Cortex of kidney (tissue), 1 donor: ENCODE results near the gene ENTREP1.
"Not testable (repeated sequence)": the region's sequence is repeated elsewhere in the genome, so short reads cannot be mapped to it uniquely, and the experiment has no call there.

ENCODE experiments used
- DNase-seq: peaks from one replicate; lab custom pipeline; 2025; lab: John Stamatoyannopoulos, UW

The ENTREP1 gene, protein sequence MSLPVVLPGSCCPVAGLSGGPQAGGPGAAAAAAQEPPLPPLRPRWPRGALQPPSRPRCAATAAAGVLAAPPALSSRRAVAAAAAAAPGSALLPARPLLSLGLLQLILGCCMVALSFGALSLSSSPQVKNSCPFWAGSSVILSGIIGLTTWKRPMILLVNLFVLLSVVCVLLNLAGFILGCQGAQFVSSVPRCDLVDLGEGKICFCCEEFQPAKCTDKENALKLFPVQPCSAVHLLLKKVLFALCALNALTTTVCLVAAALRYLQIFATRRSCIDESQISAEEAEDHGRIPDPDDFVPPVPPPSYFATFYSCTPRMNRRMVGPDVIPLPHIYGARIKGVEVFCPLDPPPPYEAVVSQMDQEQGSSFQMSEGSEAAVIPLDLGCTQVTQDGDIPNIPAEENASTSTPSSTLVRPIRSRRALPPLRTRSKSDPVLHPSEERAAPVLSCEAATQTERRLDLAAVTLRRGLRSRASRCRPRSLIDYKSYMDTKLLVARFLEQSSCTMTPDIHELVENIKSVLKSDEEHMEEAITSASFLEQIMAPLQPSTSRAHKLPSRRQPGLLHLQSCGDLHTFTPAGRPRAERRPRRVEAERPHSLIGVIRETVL

DNA sequence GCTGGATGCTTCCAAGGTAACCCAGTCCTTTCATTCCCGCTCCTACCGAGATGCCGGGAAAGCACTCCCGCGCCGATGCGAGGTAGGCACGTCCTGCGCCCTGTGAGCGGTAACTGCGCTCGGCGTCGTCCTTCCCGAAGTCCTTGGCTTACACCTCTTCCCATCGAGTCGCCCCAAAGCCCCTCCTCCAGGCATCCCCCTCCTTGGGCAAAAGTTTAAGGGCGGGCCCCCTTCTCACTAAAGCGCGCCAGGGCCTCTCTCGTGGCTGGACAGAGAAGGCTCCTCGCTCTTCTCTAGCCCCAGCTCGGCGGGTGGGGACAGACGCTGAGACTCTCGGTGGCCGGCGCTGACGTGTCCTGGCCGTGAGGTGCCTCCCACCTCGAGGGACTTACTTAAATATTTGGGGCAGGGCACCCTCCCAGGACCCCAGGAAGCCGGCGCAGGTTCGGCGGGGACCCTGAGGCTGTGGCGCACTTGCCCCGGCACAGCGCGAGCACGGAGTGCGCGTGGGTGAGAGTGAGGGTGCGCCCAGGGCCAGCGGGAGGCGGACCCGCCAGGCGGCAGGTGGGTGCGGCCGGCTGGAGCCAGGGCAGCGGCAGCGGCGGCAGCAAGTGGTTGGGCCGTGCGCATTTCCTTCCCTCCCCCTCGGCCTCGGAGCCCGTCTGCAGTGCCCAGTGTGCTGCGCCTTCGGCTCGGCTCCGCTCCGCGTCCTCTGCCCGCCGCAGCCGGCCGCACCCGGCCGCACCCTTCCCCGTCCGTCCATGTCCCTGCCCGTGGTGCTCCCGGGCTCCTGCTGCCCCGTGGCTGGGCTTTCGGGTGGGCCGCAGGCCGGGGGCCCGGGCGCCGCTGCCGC, at the start of gene ENTREP1:
Gene ENTREP1 (plus strand): TSS at position 667 of the 853 bp plus-strand sequence. CDS start 95 bp downstream, at position 762.
- DNase-seq, result no peak

DNA sequence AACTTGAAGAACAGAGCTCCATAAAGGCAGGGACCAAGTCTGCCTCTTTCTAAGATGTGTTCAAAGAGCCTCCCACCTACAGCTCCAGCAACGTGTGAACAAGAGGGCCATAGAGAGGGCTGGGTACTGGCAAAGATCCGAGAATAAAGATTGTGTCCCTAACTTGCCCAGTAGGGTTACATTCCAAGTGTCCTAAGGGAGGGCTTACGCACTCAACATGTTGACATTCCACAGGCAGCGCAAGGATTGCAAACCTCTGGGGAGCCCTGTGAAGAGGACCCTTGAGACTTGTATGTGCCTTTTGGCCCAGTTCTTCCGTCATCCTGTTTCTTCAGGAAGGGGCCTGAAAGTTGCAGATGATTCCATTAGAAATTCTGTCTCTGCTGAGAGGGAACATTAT, 48.2 kb upstream of the ENTREP1 start:
- DNase-seq, result no peak

DNA sequence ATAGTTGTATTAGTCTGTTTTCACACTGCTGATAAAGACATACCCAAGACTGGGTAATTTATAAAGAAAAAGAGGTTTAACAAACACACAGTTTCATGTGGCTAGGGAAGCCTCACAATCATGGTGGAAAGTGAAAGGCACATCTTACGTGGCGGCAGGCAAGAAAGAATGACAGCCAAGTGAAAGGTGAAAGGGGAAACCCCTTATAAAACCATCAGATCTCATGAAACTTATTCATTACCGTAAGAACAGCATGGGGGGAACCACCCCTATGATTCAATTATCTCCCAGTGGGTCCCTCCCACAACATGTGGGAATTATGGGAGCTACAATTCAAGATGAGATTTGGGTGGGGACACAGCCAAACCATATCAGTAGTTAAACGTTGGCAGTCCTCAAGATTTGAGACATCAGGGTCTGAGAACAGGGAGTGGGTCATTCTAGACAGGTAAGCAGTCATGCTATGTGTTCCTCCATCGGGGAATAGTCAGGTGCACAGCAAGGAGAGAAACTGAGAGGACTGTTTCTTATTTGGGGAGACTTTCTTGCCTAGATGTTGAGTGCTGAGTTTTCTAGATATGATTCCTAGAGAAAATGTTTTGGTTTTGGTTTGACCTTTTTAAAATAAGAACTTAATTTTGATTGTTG, 45.8 kb upstream of the ENTREP1 start:
- no peak for DNase-seq

DNA sequence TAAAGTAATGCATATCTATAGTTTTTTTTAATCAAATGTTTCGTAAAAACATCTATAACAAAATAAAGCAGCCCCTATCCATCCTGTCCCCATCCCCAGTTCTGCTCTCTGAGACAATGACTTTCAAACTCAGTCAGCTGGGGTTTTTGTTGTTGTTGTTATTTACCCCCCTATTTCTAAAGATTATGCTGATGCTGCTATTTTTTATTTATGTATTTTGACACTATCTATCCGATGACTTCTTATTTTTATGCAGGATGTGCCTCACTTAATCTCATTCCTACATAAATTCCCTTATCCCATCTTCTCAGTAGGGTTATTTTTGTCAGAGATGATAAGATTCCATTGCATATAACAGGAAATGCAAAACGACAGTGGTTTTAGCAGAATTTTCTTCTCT, 45.3 kb upstream of the ENTREP1 start:
- DNase-seq, result no peak

DNA sequence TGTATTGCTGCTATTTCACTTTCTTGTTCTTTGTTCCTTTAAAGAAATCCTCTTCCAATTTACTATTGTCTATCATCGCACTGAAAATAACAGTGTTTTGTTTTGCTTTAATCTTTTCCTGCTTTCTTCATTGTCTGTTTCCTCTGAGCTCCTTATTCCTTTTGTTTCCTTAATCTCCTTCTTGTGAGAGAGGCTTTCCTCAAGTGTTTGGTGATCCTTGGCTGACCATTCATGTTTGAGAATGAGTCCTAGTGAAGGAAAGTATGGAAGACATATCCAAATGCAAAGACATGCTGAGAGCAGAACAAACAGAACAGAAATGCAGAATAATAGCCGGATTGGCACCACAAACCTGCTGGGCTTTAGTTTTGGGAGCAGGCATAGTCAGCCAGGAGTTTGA, 42.0 kb upstream of the ENTREP1 start:
- no peak for DNase-seq

DNA sequence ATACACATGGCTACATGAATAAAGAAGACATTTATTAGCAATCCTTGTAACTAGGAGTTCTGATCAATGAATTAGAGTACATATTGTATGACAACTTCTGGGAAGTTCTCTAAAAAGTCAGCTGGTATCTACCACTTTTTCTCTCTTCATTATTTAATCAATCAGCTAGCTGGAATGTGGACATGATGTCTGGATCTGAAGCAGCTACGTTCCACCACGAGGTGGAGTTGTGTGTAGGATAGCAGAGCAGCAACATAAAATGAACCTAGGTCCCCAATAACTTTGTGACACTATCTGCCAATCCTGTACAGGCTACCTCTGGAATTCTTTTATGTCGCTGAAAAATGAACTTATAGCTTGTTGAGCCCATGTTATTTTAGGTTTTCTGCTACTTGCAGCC, 32.9 kb upstream of the ENTREP1 start:
- no peak for DNase-seq

DNA sequence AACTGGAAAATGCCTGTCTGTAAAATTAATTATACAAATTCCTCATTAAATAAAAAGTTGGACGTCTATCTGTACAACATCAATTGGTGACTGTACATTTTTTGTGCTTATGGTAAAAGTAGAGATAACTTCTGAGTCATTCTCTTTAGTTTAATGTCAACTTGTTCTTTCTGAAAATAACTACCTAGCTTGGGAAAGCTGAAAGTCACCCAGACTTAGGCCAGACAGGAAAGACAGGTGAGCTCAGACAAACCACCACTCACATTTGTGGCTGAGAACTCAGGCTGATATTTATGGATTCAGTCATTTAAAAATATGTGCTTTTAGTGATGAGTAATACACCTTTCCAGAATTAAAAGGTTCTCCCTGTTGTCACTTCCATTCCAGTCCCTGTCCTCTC, 31.9 kb upstream of the ENTREP1 start:
- no peak for DNase-seq

DNA sequence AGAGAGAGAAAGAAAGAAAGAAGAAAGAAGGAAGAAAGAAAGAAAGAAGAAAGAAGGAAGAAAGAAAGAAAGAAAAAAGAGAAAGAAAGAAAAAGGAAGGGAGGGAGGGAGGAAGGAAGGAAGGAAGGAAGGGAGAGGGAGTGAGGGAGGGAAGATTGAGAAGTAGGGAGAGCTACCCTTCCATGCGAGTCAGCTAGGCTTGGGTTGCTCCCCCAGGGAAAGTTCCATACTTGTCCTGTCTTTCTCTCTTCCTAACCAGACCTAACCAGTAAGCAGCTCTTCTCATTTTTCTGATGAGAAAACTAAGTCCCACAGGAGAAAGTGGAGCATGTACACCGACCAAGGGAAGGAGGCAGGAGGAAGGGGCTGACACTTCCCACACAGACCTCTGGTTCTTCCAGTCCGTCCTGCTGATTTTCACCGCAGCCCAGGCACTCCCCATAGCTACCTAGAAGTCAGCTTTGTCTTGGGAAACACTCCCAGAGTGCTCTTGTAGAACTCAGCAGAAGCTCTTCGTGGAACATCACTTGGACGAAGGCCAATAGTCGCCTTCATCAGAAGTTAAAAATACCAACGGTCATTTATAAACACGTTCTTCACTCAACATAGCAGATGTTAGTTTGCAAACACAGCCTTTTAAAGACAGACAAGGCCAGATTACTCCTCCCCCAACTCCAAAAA, 29.0 kb upstream of the ENTREP1 start:
- no peak for DNase-seq

DNA sequence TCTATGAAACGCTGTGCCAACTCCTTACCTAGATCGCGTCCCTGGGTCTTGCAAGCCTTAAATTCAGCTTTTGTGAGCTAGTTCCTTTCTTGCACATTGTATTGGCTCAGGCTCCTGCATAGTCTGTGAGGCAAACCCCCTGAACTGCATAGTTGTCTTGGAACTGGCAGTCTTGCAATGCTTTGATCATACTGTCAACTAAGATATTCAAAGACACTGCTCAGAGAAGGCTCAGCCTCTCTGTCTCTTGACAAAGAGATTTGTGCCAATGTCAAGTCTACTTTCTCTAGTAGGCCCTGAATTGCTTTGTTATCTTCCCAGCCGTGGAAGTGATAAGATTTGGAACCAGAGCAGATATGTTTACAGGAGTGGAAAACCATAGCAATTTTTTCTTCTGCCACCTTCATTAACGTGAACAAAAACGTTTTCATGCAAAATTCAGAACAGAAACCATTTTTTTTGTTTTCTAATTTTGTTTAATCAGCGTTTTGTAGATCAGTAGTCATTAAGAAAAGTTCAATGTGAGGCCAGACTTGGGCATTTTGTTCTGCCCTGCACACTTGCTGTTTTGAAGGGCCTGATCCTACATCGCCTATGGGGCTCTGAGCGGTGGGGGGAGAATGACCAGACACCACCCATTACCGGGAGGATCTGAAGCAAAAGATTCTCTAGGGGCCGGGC, 27.6 kb upstream of the ENTREP1 start:
- no peak for DNase-seq

DNA sequence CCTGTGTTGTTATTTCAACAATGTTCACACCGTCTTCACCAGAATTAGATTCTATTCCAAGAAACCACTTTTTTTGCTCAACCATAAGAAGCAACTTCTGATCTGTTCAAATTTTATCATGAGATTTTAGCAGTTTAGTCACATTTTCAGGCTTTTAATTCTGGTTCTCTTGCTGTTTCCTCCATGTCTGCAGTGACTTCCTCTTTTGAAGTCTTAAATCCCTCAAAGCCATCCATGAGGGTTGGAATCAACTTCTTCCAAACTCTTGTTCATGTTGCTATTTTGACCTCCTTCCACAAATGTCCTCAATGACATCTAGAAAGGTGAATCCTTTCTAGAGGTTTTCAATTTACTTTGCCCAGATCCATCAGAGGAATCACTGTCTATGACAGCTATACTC, 25.7 kb upstream of the ENTREP1 start:
- DNase-seq, result no peak

DNA sequence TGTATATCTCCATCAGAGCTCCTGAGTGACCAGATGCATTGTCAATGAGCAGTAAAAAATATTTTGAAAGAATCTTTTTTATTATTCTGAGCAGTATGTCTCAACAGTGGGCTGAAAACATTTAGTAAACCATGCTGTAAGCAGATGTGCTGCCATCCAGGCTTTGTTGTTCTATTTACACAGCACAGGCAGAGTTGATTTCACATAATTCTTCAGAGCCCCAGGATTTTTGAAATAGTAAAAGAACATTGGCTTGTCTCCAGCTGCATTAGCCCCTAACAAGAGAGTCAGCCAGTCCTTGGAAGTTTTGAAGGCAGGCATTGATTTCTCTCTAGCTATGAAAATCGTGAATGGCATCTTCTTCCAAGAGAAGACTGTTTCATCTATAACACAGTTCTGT, 25.2 kb upstream of the ENTREP1 start:
- no peak for DNase-seq

DNA sequence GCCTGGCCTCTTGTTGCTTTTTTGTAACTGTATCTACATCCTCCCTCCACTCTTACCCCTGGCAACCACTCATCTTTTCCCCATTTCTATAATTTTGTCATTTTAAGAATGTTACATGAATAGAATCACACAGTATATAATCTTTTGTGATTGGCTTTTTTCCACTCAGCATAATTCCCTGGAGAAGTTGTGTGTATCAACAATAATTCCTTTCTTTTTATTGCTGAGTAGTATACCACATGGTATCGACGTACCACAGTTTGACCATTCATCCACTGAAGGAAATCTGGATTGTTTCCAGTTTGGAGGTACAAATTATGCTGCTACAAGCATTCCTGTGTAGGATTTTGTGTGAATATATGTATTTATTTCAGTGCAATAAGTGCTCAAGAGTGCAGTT, 21.7 kb upstream of the ENTREP1 start:
- no peak for DNase-seq

DNA sequence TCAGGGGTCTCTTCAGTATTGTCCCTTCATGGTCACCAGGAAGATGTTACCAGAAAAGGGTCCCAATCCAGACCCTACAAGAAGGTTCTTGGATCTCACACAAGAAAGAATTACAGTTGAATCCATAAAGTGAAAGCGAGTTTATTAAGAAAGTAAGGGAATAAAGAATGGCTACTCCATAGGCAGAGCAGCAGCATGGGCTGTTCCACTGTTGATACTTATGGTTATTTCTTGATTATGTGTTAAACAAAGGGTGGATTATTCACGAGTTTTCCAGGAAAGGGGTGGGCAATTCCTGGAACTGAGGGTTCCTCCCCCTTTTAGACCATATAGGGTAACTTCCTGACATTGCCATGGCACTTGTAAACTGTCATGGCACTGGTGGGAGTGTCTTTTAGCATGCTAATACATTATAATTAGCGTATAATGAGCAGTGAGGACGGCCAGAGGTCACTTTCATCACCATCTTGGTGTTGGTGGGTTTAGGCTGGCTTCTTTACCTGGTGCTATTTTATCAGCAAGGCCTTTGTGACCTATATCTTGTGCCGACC, 18.0 kb upstream of the ENTREP1 start:
- not testable (repeated sequence) for DNase-seq

DNA sequence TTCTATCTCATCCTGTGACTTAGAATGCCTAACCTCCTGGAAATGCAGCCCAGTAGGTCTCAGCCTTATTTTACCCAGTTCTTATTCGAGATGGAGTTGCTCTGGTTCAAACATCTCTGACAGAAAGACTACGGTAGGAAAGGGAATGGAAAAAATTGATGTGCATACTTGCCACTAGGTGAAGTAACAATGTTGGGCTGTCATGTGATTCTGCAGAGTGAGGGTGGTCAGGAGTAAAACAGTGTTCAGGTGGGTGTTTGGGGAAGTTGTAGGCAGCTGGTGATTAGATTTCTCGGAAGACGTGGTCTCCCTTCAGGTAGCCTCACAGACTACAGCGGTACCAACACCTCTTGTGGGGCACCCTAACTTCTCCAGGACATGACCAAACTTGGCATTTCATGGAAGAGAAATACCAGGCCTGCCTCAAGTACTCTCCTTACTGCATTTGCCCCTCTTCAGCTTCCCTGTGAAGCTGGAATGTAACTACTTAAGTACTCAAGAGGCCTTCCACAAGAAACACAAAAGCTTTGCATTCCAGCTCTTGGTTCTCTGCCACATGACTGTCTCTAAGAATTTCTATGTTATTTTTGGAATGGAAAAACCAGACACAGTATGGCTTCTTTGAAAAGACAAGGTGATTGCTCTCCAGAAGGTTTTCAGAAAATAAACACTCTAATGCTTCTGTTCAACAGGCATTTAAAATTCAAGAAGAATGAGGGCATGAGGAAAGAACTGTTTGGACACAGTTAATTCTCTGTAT, 17.4 kb upstream of the ENTREP1 start:
- DNase-seq, result no peak

DNA sequence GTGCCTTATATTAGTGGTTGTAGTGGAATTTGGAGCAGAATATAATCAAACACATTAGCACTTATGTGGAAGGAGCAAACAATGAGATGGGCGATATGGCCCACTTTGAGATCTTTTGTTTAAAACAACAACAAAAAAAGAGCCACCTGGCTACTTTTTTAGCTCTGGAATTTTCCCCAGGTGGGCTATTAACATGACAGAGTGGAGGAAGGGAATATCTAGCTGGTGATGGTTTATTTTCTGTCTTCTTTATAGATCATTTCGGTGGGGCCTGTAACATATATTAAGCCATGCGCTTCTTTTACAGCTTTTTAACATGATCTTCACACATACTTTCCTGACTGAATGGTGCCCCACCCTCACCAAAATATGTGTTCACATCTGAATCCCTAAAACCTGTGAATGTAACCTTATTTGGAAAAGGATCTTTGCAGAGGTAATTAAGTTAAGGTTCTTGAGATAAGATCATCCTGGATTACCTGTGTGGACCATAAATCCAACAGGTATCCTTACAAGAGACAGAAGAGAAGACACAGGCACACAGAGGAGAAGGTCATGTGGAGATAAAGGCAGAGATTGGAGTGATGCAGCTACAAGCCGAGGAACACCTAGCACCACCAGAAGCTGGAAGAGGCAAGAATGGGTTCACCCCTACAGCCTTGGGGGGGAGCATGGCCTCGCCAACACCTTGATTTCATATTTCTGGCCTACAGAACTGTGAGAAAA, 16.6 kb upstream of the ENTREP1 start:
- DNase-seq, result no peak

DNA sequence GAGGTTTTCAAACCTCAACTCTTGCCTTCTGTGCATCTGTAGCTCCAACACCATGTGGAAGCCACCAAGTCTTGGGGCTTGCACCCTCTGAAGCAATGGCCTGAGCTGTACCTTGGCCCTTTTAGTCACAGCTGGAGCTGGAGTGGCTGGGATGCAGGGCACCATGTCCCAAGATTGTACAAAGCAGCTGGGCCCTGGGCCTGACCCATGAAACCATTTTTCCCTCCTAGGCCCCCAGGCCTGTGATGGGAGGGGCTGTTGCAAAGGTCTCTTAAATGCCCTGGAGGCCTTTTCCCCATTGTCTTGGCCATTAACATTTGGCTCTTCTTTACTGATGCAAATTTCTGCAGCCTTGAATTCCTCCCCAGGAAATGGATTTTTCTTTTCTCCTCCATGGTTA, 11.8 kb upstream of the ENTREP1 start:
- DNase-seq, result no peak

DNA sequence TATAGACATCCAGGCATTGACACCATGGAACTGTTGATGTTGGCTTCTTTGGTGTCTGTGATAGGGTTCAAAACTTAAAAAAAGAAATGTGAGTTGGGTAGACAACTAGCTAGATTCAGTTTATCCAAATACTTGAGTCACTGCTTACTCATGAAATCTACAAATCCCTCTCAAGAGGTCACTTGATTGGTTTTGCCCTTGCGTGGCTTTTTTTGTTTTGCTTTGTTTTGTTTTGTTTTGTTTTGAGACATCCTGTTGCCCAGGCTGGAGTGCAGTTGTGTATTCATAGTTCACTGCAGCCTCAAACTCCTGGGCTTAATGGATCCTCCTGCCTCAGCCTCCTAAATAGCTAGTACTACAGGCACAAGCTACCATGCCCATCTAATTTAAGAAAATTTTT, 10.5 kb upstream of the ENTREP1 start:
- no peak for DNase-seq

DNA sequence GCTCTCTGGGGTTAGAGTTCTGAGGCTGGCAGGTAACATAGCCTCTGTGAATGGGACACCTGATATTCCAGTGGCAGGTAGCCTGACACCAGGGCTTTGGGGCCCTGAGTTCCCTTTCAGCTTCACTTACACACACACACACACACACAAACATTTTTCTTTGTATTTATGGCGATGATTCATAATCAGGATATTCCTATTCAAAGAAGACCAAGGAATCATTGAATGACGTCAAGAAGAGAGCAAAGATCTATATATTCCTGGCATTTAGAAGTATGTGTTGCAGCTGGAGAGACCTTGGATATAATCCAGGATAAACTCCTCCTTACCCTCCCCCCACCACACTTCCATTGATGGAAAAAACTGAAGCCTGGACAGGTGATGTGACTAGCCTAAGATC, 7.9 kb upstream of the ENTREP1 start:
- DNase-seq, result no peak

DNA sequence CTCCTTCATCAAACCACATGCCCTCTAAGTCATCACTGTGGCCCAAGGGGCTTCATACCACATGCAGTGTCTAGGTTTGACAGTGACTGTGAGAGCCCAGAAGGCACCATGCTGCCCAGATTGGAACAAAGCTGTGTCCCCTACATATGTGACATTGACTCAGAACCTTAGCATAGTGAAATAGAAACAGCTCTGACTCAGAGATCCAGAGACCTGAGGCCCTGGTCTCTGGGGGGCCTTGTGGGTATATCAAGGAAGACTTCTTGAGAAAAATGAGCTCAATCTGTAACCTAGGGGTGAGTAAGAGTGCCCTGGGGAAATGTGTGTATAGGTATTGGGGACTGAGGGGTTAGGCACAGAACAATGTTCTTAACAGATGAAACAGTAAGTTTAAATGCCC, 7.1 kb upstream of the ENTREP1 start:
- DNase-seq, result no peak
